Central memory CD8-positive, alpha-beta T cell (primary cell): ENCODE data around the gene ZSWIM2.

ENCODE experiments used
- ATAC-seq: fragments of 150-1000 bp; cut with Tn5 transposase; replicated peaks from 2 replicates; pipeline ENCODE4 v1.10.0; 2022; ENCODE audit warnings: mild to moderate bottlenecking, moderate FRiP score, moderate number of reproducible peaks; ENCODE audit not compliant: poor library complexity, severe bottlenecking; ENCODE audit errors: extremely low read depth
- DNase-seq, 2 donors: peaks; one replicate each; pipeline ENCODE4 v3.0.0; 2021; ENCODE audit warnings: low spot score in 2 of 2
- H3K27ac Mint-ChIP-seq: one replicate; pipeline ENCODE4 v1.8.0; 2022; ENCODE audit warnings: low read depth, mild to moderate bottlenecking, moderate library complexity, mixed read lengths
- H3K27me3 Mint-ChIP-seq: one replicate; pipeline ENCODE4 v1.8.0; 2022; ENCODE audit warnings: mixed read lengths
- H3K36me3 Mint-ChIP-seq: one replicate; pipeline ENCODE4 v1.8.0; 2022; ENCODE audit warnings: mild to moderate bottlenecking, moderate library complexity, mixed read lengths; ENCODE audit not compliant: insufficient read depth
- H3K4me1 Mint-ChIP-seq: one replicate; pipeline ENCODE4 v1.8.0; 2022; ENCODE audit warnings: mixed read lengths
- H3K4me3 Mint-ChIP-seq: one replicate; pipeline ENCODE4 v1.8.0; 2022; ENCODE audit warnings: mild to moderate bottlenecking, moderate library complexity, mixed read lengths
- H3K9me3 Mint-ChIP-seq: one replicate; pipeline ENCODE4 v1.8.0; 2022; ENCODE audit warnings: mixed read lengths

The ZSWIM2 gene

DNA sequence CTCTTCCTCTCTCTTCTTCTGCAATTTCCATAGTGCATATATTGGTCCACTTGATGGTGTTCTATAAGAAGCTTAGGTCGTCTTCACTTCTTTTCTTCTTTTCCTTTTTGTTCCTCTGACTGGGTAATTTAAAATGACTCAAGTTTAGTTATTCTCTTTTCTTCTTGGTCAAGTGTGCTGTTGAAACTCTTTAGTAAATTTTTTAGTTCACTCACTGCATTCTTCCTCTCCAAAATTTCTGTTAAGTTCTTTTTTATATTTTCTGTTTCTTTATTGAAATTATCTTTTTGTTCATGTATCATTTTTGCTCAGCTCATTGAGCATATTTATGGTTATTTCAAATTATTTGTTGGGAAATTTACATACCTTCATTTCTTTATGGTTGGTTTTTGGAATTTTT, 32.7 kb upstream of the ZSWIM2 start:
- no peaks in the 10 kb centered on the region for H3K4me1 Mint-ChIP-seq
- H3K36me3 Mint-ChIP-seq = no peaks in the 10 kb centered on the region
- H3K27ac Mint-ChIP-seq = no peak overlapping the region
- ATAC-seq (no peak), DNase-seq (no peak)
- peaks cover 8% of the 10 kb centered on the region for H3K9me3 Mint-ChIP-seq
- H3K4me3 Mint-ChIP-seq = no peak overlapping the region
- no peaks in the 10 kb centered on the region for H3K27me3 Mint-ChIP-seq

DNA sequence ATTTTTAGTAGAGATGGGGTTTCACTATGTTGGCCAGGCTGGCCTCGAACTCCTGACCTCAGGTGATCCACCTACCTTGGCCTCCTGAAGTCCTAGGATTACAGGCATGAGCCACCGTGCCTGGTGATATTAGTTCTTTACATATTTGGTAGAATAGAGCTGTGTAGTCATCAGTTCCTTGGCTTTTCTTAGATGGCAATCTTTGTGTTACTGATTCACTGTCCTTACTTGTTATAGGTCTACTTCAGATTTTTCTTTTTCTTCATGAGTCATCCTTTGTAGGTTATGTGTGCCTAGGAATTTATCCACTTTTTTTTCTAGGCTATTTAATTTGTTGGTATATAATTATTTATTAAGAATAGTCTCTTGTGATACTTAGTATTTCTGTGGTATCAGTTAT, 30.3 kb upstream of the ZSWIM2 start:
- H3K27me3 Mint-ChIP-seq = no peaks in the 10 kb centered on the region
- no peak for DNase-seq
- no peaks in the 10 kb centered on the region for H3K36me3 Mint-ChIP-seq
- H3K4me1 Mint-ChIP-seq = no peaks in the 10 kb centered on the region
- peaks cover 12% of the 10 kb centered on the region for H3K9me3 Mint-ChIP-seq
- no peak overlapping the region for H3K4me3 Mint-ChIP-seq
- no peak for ATAC-seq
- H3K27ac Mint-ChIP-seq = no peak overlapping the region

DNA sequence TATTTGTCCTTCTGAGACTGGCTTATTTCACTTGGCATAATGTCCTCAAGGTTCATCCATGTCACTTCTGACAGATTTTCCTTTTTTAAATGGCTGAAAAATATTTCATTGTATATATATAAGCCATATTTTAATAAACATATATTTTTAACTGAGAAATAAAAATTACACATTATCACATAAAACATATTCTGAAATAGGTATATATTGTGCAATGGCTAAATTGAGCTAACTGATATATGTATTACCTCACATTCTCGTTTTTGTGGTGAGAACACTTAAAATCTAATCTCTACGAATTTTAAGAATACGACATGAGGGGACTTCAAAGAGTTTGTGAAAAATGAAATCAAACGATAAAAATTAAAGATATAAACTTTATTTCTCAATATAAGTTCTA, 25.7 kb upstream of the ZSWIM2 start:
- no peak for DNase-seq
- no peaks in the 10 kb centered on the region for H3K4me1 Mint-ChIP-seq
- no peaks in the 10 kb centered on the region for H3K27me3 Mint-ChIP-seq
- peaks cover 6% of the 10 kb centered on the region for H3K9me3 Mint-ChIP-seq
- no peak overlapping the region for H3K27ac Mint-ChIP-seq
- no peaks in the 10 kb centered on the region for H3K36me3 Mint-ChIP-seq
- ATAC-seq = no peak
- H3K4me3 Mint-ChIP-seq = no peak overlapping the region

DNA sequence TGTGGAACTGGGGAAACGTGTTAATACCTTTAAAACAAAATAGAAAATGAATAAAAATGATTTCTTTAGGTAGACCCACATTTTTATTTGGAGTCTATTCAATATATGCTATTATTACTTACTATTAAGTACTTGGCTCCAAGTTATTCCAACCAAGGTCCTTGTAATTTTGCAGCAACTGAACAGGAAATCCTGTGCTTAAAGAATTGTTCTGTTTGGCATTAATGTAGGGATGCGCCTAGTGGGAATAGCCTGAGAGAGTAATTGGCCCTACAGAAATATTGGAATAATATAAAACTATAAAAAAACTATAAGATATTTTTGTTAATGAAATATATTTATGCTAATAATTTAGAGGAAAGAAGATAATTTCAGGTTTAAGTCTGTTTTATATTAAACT, 22.9 kb upstream of the ZSWIM2 start:
- ATAC-seq (no peak), DNase-seq (no peak)
- Mint-ChIP-seq H3K27ac (no peak overlapping the region), H3K36me3 (no peaks in the 10 kb centered on the region), H3K27me3 (no peaks in the 10 kb centered on the region), H3K4me1 (no peaks in the 10 kb centered on the region), H3K4me3 (no peak overlapping the region), H3K9me3 (peaks cover 6% of the 10 kb centered on the region)

DNA sequence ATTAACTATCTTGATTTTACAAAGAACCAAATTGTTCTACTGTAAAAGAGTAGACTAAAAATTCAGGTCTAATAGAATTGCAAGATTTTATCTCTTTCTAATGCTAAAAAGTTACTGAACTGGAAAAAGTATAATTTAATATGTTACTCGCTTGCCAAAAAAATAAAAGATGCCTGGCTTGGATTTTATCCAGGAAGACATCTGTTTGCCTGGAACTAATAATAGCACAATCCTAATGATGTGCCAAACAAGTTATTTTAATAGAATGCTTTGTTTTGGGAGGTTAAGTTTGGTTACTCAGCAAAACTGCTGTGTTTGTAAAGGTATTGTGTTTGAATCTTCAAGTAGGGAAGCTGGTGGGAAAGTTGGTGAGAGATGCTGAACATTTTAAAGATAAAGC, 19.4 kb upstream of the ZSWIM2 start:
- ATAC-seq (no peak), DNase-seq (no peak)
- no peaks in the 10 kb centered on the region for H3K4me1 Mint-ChIP-seq
- no peak overlapping the region for H3K27ac Mint-ChIP-seq
- no peaks in the 10 kb centered on the region for H3K9me3 Mint-ChIP-seq
- H3K36me3 Mint-ChIP-seq = no peaks in the 10 kb centered on the region
- H3K27me3 Mint-ChIP-seq = no peaks in the 10 kb centered on the region
- no peak overlapping the region for H3K4me3 Mint-ChIP-seq

DNA sequence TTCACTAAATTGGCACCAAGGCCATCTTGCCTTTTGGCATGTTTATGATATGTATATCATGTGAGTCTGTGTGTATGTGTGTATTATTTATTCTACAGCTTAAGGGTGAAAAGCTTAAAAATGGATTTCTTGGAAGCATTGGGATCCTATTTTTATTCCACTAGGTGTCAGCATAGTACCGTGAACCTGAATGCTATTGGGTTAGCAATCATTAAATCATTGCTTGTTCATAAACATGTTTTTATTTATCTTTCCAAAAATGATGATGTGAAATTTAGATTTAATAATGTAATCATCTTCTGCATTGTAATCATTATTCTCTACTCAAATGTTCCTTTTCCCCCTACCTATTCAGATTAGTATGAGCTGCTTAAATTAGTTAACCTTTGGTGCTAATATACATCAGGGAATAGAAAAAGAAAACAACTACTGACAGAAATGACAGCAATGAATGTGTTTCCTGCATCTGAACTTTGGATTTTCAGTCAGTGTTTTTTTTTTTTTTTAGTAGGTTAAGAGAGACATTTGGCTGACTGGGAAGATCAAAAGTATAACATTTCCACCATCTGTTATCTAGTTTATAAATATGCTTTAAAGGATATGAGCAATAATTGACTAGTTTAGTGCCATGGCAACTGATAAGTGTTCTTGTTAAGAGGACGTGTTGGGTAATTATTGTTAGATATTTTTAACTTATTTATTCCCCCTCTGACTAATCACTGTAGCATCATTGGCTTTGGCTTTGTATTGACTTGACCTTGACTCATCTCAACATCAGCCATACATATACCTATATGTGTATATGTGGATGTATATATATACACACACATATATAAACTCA, 14.1 kb upstream of the ZSWIM2 start:
- H3K27ac Mint-ChIP-seq = no peak overlapping the region
- H3K9me3 Mint-ChIP-seq = no peaks in the 10 kb centered on the region
- ATAC-seq = no peak
- no peaks in the 10 kb centered on the region for H3K4me1 Mint-ChIP-seq
- DNase-seq = no peak
- H3K4me3 Mint-ChIP-seq = no peak overlapping the region
- H3K27me3 Mint-ChIP-seq = no peaks in the 10 kb centered on the region
- no peaks in the 10 kb centered on the region for H3K36me3 Mint-ChIP-seq

DNA sequence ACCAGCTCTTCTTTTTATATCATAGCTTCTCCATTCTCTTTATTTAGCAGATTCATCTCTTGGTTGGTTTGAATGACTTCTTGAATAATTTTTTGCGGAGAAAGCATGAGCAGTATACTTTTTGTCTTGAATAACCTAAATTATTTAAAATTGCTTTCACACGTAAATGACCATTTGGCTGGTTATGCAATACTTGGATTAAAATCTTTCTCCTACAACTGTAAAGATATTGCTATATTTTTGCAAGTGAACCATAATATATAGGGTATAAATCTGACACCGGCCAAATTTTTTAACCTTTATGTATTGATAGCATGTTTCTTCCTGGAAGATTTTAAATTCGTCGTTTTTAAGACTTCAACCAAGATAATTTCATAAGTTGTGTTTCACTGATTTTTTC, 6.2 kb upstream of the ZSWIM2 start:
- no peak for DNase-seq
- Mint-ChIP-seq H3K36me3 (no peaks in the 10 kb centered on the region), H3K4me3 (no peak overlapping the region), H3K4me1 (no peaks in the 10 kb centered on the region), H3K9me3 (peaks cover 5% of the 10 kb centered on the region), H3K27ac (no peak overlapping the region), H3K27me3 (no peaks in the 10 kb centered on the region)
- ATAC-seq = no peak

DNA sequence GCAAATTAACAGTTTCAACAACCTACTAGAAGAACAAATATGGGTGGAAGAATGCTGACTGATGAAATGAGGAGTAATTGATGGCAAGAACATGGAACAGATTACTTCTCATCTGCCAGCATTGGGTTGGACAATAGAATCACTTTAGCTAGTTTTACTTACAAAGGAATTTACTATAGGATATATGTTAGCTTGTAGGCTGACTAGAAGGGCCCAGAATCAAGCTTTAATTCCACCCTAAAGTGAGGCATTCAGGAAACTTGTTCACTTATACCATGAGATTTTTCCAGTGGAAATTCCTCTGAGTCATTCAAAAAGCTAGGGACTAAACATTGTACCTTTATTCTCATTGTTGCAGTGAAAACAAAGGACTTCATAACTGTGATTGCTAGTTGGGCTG, 5.0 kb upstream of the ZSWIM2 start:
- peaks cover 6% of the 10 kb centered on the region for H3K4me1 Mint-ChIP-seq
- no peak overlapping the region for H3K4me3 Mint-ChIP-seq

DNA sequence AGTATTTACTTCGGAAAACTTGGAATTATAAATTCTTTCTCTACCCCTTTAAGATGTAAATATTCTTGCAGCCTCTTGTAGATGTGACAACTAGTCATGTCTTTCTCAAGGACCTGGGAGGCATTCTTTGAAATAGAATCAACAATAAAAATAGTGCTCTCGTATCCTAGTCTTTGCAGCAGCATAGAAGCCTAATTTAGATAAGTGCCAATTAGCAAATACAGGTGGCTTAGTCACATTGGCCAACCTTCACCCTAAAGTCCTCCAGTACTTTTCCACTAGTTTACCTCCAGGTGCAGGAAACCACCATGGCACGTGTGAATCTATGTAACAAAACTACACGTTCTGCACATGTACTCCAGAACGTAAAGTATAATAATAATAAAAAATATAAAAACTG, 3.5 kb upstream of the ZSWIM2 start:
- no peak for ATAC-seq
- DNase-seq = no peak
- Mint-ChIP-seq H3K4me1 (peaks cover 6% of the 10 kb centered on the region), H3K27ac (no peak overlapping the region), H3K36me3 (peaks cover 1% of the 10 kb centered on the region), H3K27me3 (peaks cover 17% of the 10 kb centered on the region), H3K9me3 (peaks cover 13% of the 10 kb centered on the region), H3K4me3 (no peak overlapping the region)

More for the DNA sequence above, 5.0 kb upstream of the ZSWIM2 start:
- ATAC-seq (no peak), DNase-seq (no peak)
- no peak overlapping the region for H3K27ac Mint-ChIP-seq
- H3K9me3 Mint-ChIP-seq = peaks cover 13% of the 10 kb centered on the region
- no peaks in the 10 kb centered on the region for H3K36me3 Mint-ChIP-seq
- H3K27me3 Mint-ChIP-seq = peaks cover 12% of the 10 kb centered on the region

DNA sequence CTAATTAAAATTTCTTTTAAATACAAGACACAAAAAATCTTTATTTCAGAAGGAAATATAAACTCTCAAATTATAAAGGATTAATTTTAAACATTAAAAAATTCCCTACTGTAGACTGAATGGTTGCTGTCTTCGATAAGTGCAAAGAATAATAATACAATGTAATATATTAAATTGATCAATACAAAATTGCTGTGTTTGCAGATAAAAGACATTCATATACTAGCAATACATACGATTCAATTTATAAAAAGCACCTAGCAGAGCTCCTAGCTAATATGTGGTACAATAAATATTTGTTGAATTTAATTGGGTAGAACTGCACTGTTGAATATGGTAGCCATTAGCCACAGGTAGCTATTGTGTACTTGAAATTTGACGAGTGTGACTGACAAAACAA, 6.6 kb downstream of the ZSWIM2 start:
- DNase-seq (no peak), ATAC-seq (no peak)
- Mint-ChIP-seq H3K27me3 (no peaks in the 10 kb centered on the region), H3K9me3 (peaks cover 6% of the 10 kb centered on the region), H3K27ac (no peak overlapping the region), H3K4me1 (no peaks in the 10 kb centered on the region), H3K4me3 (no peak overlapping the region), H3K36me3 (no peaks in the 10 kb centered on the region)

DNA sequence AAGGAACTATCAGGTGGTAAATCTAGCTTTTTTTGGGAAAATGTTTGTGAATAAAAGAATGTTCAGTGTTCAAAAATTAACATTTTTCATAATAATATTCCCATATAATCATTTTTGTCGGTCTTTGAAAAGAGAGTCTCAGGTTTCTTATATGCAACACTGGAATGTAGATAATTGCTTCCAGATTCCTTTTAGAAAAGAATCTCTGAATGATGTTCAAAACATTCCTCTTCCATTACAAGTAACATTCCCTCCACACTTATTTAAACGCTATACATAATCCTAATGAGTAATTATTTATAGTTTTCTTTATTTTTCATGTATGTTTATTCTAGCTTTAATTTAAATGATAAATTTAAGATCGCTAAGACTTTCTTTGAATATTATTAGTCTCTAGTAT, 7.0 kb downstream of the ZSWIM2 start:
- no peak overlapping the region for H3K4me3 Mint-ChIP-seq
- no peaks in the 10 kb centered on the region for H3K36me3 Mint-ChIP-seq
- no peak for DNase-seq
- peaks cover 6% of the 10 kb centered on the region for H3K9me3 Mint-ChIP-seq
- H3K27ac Mint-ChIP-seq = no peak overlapping the region
- H3K27me3 Mint-ChIP-seq = no peaks in the 10 kb centered on the region
- no peak for ATAC-seq
- no peaks in the 10 kb centered on the region for H3K4me1 Mint-ChIP-seq

DNA sequence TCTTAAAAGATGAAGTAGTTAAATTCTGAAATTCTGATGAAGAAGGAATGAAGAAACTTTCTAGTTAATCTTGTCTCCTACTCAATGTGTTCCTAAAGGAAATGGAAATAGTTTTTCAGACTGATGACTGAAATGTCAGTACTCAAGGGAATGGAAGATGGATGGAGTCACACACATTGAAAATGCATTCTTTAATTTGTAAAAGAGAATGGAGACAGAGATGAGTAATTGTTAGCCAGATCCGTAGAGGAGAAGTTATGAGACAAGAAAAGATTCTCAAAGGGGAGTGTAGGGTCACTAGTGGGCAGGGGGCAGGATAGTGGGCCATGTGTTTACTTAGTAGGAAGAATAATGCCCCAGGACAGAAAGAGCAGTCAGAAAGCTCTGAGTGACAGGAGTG, 13.3 kb downstream of the ZSWIM2 start:
- Mint-ChIP-seq H3K4me1 (no peaks in the 10 kb centered on the region), H3K27me3 (no peaks in the 10 kb centered on the region), H3K27ac (no peak overlapping the region), H3K4me3 (no peak overlapping the region), H3K9me3 (peaks cover 13% of the 10 kb centered on the region), H3K36me3 (no peaks in the 10 kb centered on the region)
- ATAC-seq (no peak), DNase-seq (no peak)

DNA sequence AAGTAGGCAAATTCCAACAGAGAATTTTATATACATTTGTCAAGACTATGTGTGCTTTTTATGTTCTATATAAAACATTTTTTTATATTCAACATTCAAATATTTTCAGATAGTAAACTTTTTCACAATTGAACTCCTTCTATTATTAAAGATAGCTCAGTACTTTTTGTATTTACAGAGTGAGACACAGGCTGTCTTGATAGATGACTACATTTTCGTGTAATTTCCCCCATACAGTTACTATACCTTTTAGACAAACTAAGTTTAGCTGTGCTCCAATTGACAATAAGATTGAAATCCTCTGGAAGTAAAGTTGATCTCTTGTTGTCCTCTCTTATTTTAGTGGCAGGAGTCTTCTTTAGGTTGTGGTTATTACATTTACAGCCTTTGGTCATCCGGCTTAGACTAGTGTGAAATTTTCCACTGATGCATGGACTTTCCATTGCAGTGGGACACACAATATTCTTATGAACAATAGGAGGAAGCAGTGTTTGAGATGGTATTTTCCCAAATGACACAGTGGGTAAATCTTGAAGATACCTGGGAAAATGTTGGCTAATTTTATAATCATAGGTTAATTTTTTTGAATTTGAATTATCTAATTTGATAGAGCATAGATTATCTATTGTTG, 21.0 kb downstream of the ZSWIM2 start:
- Mint-ChIP-seq H3K36me3 (no peaks in the 10 kb centered on the region), H3K9me3 (peaks cover 8% of the 10 kb centered on the region), H3K27me3 (no peaks in the 10 kb centered on the region), H3K4me1 (no peaks in the 10 kb centered on the region), H3K4me3 (no peak overlapping the region), H3K27ac (no peak overlapping the region)
- no peak for ATAC-seq
- DNase-seq = no peak
